MCF 10A (cell line): ENCODE data around the gene RPL22. TPM values are rescaled to one million over a fixed set of nuclear protein-coding genes. Genes with fewer than 3 reads are reported as not detected.

ENCODE experiments used
- BruUV-seq: library from RNA; stranded (reverse); fragments of 400-500 nt; replicated peaks from 2 replicates; lab custom pipeline; 2021; lab: Mats Ljungman, UMichigan
- CTCF ChIA-PET: fragments of 300-600 bp; sonication (Branson Sonifier 250); formaldehyde crosslinking; extraction: SDS; loops from one replicate; lab custom pipeline; 2021; ENCODE audit warnings: antibody characterized with exemption, inconsistent platforms; lab: Yijun Ruan, JAX
- POLR2A ChIA-PET: fragments of 300-600, 350-650 bp; sonication (Branson Sonifier 250); formaldehyde crosslinking; extraction: SDS; loops from one replicate; lab custom pipeline; 2020; ENCODE audit warnings: antibody characterized with exemption, inconsistent platforms; lab: Yijun Ruan, JAX
- DNase-seq: peaks from one replicate; pipeline ENCODE4 v3.0.0-alpha.2; 2018; ENCODE audit not compliant: unreplicated experiment
- H3K27ac Mint-ChIP-seq: one replicate; pipeline ENCODE4 v1.8.0; 2022; ENCODE audit warnings: mild to moderate bottlenecking, low read depth, mixed read lengths; ENCODE audit not compliant: unreplicated experiment
- H3K27me3 Mint-ChIP-seq: one replicate; pipeline ENCODE4 v1.8.0; 2022; ENCODE audit warnings: mixed read lengths; ENCODE audit not compliant: insufficient read depth, unreplicated experiment
- H3K36me3 Mint-ChIP-seq: one replicate; pipeline ENCODE4 v1.8.0; 2022; ENCODE audit warnings: mild to moderate bottlenecking, moderate library complexity, mixed read lengths; ENCODE audit not compliant: insufficient read depth, unreplicated experiment
- H3K4me1 Mint-ChIP-seq: one replicate; pipeline ENCODE4 v1.8.0; 2022; ENCODE audit warnings: mixed read lengths; ENCODE audit not compliant: insufficient read depth, unreplicated experiment
- H3K4me3 Mint-ChIP-seq: one replicate; pipeline ENCODE4 v1.8.0; 2022; ENCODE audit warnings: mild to moderate bottlenecking, moderate library complexity, mixed read lengths; ENCODE audit not compliant: unreplicated experiment
- H3K9me3 Mint-ChIP-seq: one replicate; pipeline ENCODE4 v1.8.0; 2022; ENCODE audit warnings: mixed read lengths; ENCODE audit not compliant: unreplicated experiment
- intact Hi-C: fragments of 100-400 bp; cut with micrococcal nuclease; formaldehyde crosslinking; loops from 2 replicates; pipeline ENCODE4 v1.14.1; 2022
- total RNA-seq: library from RNA; stranded (reverse); gene quantifications from 2 replicates; pipeline ENCODE4 v1.2.3, GENCODE V29; 2022
- TF ChIP-seq, protein P1 (sequence below): fragments of 200-600 bp; IDR thresholded peaks from one replicate; pipeline ENCODE4 v1.8.0; 2022; ENCODE audit warnings: antibody characterized with exemption, mild to moderate bottlenecking; ENCODE audit not compliant: unreplicated experiment

Gene RPL22
- total RNA-seq, 1 experiment from 2014 or later, result 477 TPM

DNA sequence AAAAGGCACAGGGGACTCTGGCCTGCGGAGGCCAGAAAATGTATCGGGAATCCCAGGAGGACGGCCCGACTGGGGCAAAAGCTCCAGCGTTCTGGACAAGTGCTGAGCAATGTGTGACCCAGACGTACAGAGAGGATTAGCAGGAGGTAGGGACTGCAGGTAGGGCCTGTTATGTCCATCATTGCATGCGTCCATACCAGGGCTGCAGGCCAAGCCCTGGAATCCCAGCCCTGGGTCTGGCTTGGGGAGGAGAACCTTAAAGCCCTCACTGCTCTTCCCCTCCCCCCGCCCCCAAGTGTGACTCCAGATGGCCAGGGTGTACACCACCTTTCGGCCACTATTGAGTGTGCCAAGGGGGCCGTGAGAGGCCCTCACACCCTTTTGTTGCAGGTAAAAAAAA lies 8.5 kb upstream of the RPL22 start:
- ChIA-PET CTCF (no interaction called here), POLR2A (interaction anchor here (0.6 to 1.2 kb wide), 4 partner anchors 18 to 229 kb away, joined by 3 to 4 read pairs (median 3); no protein-coding TSS in a partner anchor)
- Mint-ChIP-seq H3K9me3 (no peaks in the 10 kb centered on the region), H3K27ac (no peak overlapping the region), H3K36me3 (no peaks in the 10 kb centered on the region), H3K4me1 (no peaks in the 10 kb centered on the region), H3K4me3 (no peak overlapping the region), H3K27me3 (no peaks in the 10 kb centered on the region)
- TF ChIP-seq, protein P1, sequence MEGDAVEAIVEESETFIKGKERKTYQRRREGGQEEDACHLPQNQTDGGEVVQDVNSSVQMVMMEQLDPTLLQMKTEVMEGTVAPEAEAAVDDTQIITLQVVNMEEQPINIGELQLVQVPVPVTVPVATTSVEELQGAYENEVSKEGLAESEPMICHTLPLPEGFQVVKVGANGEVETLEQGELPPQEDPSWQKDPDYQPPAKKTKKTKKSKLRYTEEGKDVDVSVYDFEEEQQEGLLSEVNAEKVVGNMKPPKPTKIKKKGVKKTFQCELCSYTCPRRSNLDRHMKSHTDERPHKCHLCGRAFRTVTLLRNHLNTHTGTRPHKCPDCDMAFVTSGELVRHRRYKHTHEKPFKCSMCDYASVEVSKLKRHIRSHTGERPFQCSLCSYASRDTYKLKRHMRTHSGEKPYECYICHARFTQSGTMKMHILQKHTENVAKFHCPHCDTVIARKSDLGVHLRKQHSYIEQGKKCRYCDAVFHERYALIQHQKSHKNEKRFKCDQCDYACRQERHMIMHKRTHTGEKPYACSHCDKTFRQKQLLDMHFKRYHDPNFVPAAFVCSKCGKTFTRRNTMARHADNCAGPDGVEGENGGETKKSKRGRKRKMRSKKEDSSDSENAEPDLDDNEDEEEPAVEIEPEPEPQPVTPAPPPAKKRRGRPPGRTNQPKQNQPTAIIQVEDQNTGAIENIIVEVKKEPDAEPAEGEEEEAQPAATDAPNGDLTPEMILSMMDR, result no peak
- DNase-seq, result no peak
- intact Hi-C loops, result loop anchor here (10.0 kb wide), 1 partner anchor 153 kb away; no protein-coding TSS in a partner anchor
- no TSS peak for BruUV-seq

DNA sequence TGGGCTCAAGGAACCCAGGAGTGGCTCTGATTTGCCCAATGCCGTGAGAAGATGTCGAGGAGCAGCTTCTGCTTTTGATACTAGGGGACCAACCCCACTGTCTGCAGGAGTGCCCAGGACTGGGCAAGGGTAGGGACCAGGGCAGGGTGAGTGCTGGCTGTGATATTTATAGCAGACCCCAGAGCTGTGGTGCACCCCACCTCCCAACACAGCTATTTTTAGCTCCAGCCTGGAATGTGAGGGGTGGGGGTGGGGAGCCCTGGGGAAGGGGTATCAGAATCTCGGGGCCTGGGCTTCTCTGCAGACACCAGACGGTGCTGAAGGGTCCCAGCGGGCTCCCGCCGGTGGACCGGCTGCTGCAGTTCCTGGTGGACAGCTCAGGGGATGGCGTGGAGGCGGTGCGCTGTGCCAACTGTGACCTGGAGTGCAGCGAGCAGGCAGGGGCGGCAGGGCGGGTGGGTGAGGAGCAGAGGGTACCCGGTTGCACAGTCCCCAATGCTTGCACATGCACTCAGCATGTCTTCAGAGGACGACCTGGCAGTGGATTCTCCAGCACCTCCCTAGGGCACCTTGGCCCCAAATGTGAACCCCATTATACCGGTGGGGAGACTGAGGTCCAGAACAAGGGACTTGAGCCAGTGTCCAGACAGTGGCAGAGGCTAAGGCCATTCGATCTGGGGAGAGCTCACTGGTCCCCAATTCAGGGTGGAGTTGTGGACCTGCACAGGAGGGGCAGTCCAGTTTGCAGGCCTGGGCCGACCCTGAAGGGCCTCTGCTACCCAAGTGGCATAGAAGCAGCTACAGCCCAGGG lies 7.9 kb upstream of the RPL22 start:
- Mint-ChIP-seq H3K4me1 (no peaks in the 10 kb centered on the region), H3K27ac (no peak overlapping the region), H3K36me3 (no peaks in the 10 kb centered on the region), H3K27me3 (no peaks in the 10 kb centered on the region), H3K4me3 (peak overlapping the region; percentile 71), H3K9me3 (no peaks in the 10 kb centered on the region)
- no TSS peak for BruUV-seq
- no peak for DNase-seq
- TF ChIP-seq, protein P1, result no peak
- ChIA-PET POLR2A (interaction anchor here (0.7 to 1.6 kb wide), 7 partner anchors 9 to 395 kb away, joined by 3 to 7 read pairs (median 3); no protein-coding TSS in a partner anchor), CTCF (interaction anchor here (0.6 to 1.2 kb wide), 2 partner anchors 18 to 20 kb away, joined by 4 to 5 read pairs; no protein-coding TSS in a partner anchor)
- intact Hi-C loops, result loop anchor here (10.0 kb wide), 1 partner anchor 152 kb away; no protein-coding TSS in a partner anchor

DNA sequence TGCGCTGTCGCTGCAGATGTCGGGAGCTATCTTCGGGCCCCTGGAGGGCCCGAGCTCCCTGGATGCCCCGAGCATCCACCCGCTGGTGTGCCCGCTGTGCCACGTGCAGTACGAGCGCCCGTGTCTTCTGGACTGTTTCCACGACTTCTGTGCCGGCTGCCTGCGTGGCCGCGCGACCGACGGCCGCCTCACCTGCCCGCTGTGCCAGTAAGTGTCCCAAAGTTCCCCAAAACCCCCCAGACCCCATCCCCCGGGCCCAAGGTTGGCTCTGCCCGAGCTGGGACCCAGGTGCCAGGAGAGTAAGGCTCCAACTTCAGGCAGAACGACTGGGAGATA lies 7.1 kb upstream of the RPL22 start:
- H3K4me3 Mint-ChIP-seq, result peak overlapping the region; percentile 71
- POLR2A ChIA-PET, result interaction anchor here (0.7 to 3.1 kb wide), 6 partner anchors 10 to 396 kb away, joined by 3 to 10 read pairs (median 4); partner anchors contain the start of gene ICMT

More for the DNA sequence above, 7.1 kb upstream of the RPL22 start:
- intact Hi-C loops, result loop anchor here (10.0 kb wide), 1 partner anchor 152 kb away; no protein-coding TSS in a partner anchor
- Mint-ChIP-seq H3K36me3 (no peaks in the 10 kb centered on the region), H3K9me3 (no peaks in the 10 kb centered on the region), H3K27ac (no peak overlapping the region), H3K4me1 (no peaks in the 10 kb centered on the region), H3K27me3 (no peaks in the 10 kb centered on the region)
- CTCF ChIA-PET, result interaction anchor here (0.5 to 1.2 kb wide), 7 partner anchors 9 to 40 kb away, joined by 3 to 6 read pairs (median 4); no protein-coding TSS in a partner anchor
- BruUV-seq, result no TSS peak
- no peak for DNase-seq
- TF ChIP-seq, protein P1, result no peak
